Measurements from ENCODE around the gene DZANK1.

DZANK1 gene

GRCh38 chr20:18361678-18362077 lies 105.2 kb downstream of the DZANK1 start:
- Histone ChIP-seq H3K4me3 (ENCODE audit: low read depth, low read length) (no peak overlapping the region), H3K9me3 (ENCODE audit: control insufficient read depth, insufficient read depth, low read depth, low read length) (no peaks in the 10 kb centered on the region), H3K4me1 (ENCODE audit: control insufficient read depth, insufficient read depth, low read length) (no peaks in the 10 kb centered on the region), H3K36me3 (ENCODE audit: control insufficient read depth in 2 of 2, insufficient read depth in 1 of 2, low read length in 2 of 2) (no peaks in the 10 kb centered on the region), H3K27ac (ENCODE audit: extremely low read depth, low read depth, low read length) (no peak overlapping the region)
- ChIA-PET CTCF (interaction anchor here (0.6 kb wide), 1 partner anchor 9 kb away, joined by 3 read pairs; no protein-coding TSS in a partner anchor), POLR2A (no interaction called here)
- TF ChIP-seq ZFHX2 (tag by site-specific recombination; conservative IDR thresholded peaks at IDR 0.05) (no peak), ZNF354C (tag by site-specific recombination; IDR thresholded peaks at IDR 0.05; ENCODE audit: borderline replicate concordance, low read depth) (no peak), ZNF274 (IDR thresholded peaks at IDR 0.05; ENCODE audit: low read length) (no peak), ZNF274 (tag by site-specific recombination; IDR thresholded peaks at IDR 0.05; ENCODE audit: borderline replicate concordance) (no peak), ZNF202 (tag by site-specific recombination; IDR thresholded peaks at IDR 0.05; ENCODE audit: borderline replicate concordance) (no peak), SCRT2 (tag by site-specific recombination; IDR thresholded peaks at IDR 0.05) (no peak), ZBTB7A (tag by site-specific recombination; IDR thresholded peaks at IDR 0.05; ENCODE audit: low read depth) (no peak), CTCF (tag by site-specific recombination; IDR thresholded peaks at IDR 0.05) (no peak), SP2 (tag by site-specific recombination; IDR thresholded peaks at IDR 0.05) (no peak), ZNF302 (tag by site-specific recombination; IDR thresholded peaks at IDR 0.05; ENCODE audit: low read depth) (no peak), ZNF223 (tag by site-specific recombination; IDR thresholded peaks at IDR 0.05) (no peak), SP7 (tag by site-specific recombination; IDR thresholded peaks at IDR 0.05) (no peak), ZNF362 (tag by site-specific recombination; IDR thresholded peaks at IDR 0.05) (no peak), ZBTB10 (tag by site-specific recombination; IDR thresholded peaks at IDR 0.05) (no peak), MEIS1 (CRISPR knock-in tag; IDR thresholded peaks at IDR 0.05; ENCODE audit: borderline replicate concordance) (no peak), YY2 (tag by site-specific recombination; IDR thresholded peaks at IDR 0.05) (no peak), GLIS2 (tag by site-specific recombination; IDR thresholded peaks at IDR 0.05) (no peak), PRDM10 (tag by site-specific recombination; IDR thresholded peaks at IDR 0.05) (no peak)

Data from HEK293 (cell line).